K562 treated with DMSO at 1 percent for 48 hours (cell line): ENCODE measurements around the gene C3orf22. TPM values are rescaled to one million over a fixed set of nuclear protein-coding genes. Genes with fewer than 3 reads are reported as not detected.

ENCODE experiments used
- total RNA-seq: library from RNA; unstranded; fragments of 300-600 nt; gene quantifications from 2 replicates; pipeline ENCODE4 v1.2.3, GENCODE V29; 2022; ENCODE audit warnings: low replicate concordance; ENCODE audit errors: extremely low read depth

Gene C3orf22
- total RNA-seq, result not detected in 2 replicates

DNA sequence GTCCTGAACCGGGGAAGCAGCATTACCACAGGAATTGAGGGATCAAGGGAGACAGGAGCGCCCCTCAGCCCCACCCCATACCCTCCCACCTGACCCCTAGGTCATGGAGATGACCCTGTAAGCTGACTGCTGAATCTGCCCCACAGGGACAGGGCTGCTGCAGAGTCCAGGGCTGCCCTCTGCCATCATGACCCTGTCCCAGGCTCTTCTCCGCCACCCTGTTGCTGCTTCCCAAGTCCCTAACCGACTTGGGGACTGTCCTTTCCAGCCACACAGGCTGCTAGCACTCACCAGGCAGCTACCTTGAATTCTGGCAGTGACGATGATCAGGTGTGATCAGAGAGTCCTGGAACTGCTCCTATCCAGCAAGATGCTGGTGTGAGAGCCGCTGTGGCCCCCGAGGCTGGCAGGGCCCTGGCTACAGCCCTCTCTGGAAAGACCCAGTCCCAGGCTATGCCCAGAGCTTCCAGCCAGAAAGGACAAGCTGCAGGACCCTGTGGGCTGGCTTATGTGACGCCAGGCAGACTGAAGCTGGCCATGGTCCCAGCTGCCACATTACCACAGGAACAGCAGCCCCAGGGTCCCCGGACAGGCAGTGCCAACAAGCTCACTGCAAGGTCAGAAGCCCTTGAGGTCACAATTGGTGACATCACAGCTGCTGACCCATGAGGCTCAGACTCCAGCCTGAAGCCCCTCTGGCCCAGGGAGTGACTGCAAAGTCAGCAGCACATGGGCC is at the start of gene C3orf22:
Gene C3orf22 (minus strand): TSS at position 597 of the 736 bp plus-strand sequence. CDS start 5,542 bp downstream, outside the sequence.

GRCh38 chr3:126523745-126524428 is 34.8 kb downstream of the C3orf22 start, which contains the start of gene CHST13:
Gene CHST13, plus strand, starts transcription at chr3:126524155. Its CDS starts 178 bp downstream, at chr3:126524333.

DNA sequence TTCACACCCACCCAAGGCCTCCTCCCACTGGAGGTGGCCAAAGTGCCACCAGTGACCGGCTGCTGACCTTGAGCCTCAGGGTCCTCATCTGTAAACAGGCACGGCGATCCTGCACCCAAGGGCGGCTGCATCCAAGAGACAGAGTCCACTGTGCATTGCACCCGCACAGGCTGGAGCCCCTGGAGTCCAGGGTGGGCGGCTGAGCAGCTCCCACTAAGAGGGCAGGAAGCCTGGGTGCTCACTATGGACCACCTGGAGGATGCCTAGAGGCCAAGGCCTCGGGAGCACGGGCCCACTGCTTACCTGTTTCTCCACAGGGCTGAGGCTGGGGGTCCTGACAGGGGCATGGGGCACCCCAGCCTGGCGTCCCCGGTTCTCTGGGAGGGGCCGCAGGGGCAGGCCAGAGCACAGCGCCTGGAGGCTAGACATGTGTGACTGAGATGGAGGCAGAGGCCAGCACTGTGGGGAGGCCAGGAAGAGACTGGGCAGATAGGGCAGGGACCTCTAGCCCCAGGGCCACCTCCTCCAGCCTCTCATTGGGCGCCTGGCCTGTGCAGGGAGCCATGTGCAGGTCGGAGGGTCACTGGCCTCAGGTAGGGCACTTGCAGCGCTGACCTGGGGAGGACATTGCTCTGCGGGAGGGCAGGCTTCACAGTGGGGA is 41.3 kb downstream of the C3orf22 start, which contains the start of gene UROC1:
Gene UROC1 (minus strand): TSS at position 483 of the 661 bp plus-strand sequence. CDS start 54 bp downstream, at position 429.

Other genes starting within 250 kb of the C3orf22 start
- gene KLF15, start 201.5 kb downstream of the C3orf22 start, total RNA-seq, result not detected in 2 replicates
- not detected in 2 replicates for gene CFAP100, start 164.0 kb downstream of the C3orf22 start, total RNA-seq
- not detected in 2 replicates for gene ZXDC, start 83.0 kb downstream of the C3orf22 start, total RNA-seq
- gene UROC1, start 41.2 kb downstream of the C3orf22 start, total RNA-seq, result not detected in 2 replicates
- gene CHST13, start 34.8 kb downstream of the C3orf22 start, total RNA-seq, result not detected in 2 replicates
- not detected in 2 replicates for gene TXNRD3, start 96.2 kb upstream of the C3orf22 start, total RNA-seq
- not detected in 2 replicates for gene CHCHD6, start 145.3 kb upstream of the C3orf22 start, total RNA-seq